Measurements from ENCODE around the gene HS6ST3. TPM values are rescaled to one million over a fixed set of nuclear protein-coding genes. Genes with fewer than 3 reads are reported as not detected.

Gene HS6ST3
- total and polyA plus RNA-seq, 9 of the 15 experiments (the other 6 are each of a cell fraction or from before 2014, with no cell fraction given) = not detected

GRCh38 chr13:96052656-96053002 is 37.3 kb upstream of the HS6ST3 start (continued):
- no peak for TF ChIP-seq HINFP (tag; conservative IDR thresholded peaks at IDR 0.05; ENCODE audit: low read depth)
- TF ChIP-seq RNF219 (CRISPR knock-in tag; IDR thresholded peaks at IDR 0.05) = no peak
- peak; percentile 26; the same call in 1 of the 2 replicates for TF ChIP-seq CREB3L1 (IDR thresholded peaks at IDR 0.05; ENCODE audit: borderline replicate concordance, low read depth)
- no peak for TF ChIP-seq BMI1 (IDR thresholded peaks at IDR 0.05; ENCODE audit: low read length)
- no peak for TF ChIP-seq E2F1 (CRISPR knock-in tag; IDR thresholded peaks at IDR 0.05)
- peak; percentile 50; the same call in 1 of the 2 replicates for TF ChIP-seq JUNB (CRISPR knock-in tag; conservative IDR thresholded peaks at IDR 0.05)
- peak; percentile 59; the same call in 1 of the 2 replicates for TF ChIP-seq CEBPB (tag; IDR thresholded peaks at IDR 0.05)
- TF ChIP-seq FOXA3 (CRISPR knock-in tag; conservative IDR thresholded peaks at IDR 0.05 in 1 of 2, IDR thresholded peaks at IDR 0.05 in 1 of 2) = no peak
- no peak for TF ChIP-seq HNRNPK (IDR thresholded peaks at IDR 0.05; ENCODE audit: low read depth, low read length, poor library complexity, severe bottlenecking)
- TF ChIP-seq ZBTB2 (IDR thresholded peaks at IDR 0.05) = no peak
- no peak for TF ChIP-seq TBP (optimal IDR thresholded peaks at IDR 0.05; ENCODE audit: low read depth, low read length)
- TF ChIP-seq CEBPG (CRISPR knock-in tag; IDR thresholded peaks at IDR 0.05) = peak; percentile 45; the same call in 1 of the 2 replicates
- peak; percentile 52 to 75; a peak in 3 of 4 replicates for TF ChIP-seq CEBPG (tag; conservative IDR thresholded peaks at IDR 0.05 in 1 of 2, IDR thresholded peaks at IDR 0.05 in 1 of 2)
- no peak for TF ChIP-seq ZNF445 (CRISPR knock-in tag; IDR thresholded peaks at IDR 0.05; ENCODE audit: low read depth)
- peak; percentile 97 for TF ChIP-seq ATF7 (IDR thresholded peaks at IDR 0.05)
